Measurements from ENCODE around the gene PRKCG. TPM values are rescaled to one million over a fixed set of nuclear protein-coding genes. Genes with fewer than 3 reads are reported as not detected.
"Not testable (repeated sequence)": the region's sequence is repeated elsewhere in the genome, so short reads cannot be mapped to it uniquely, and the experiment has no call there.

PRKCG gene
- 1 to 10 TPM in 1 of 2 donors, not detected in 1; 1.1 TPM for total RNA-seq

- DNase-seq (ENCODE audit: low spot score) = no peak
- Mint-ChIP-seq H3K9me3 (no peaks in the 10 kb centered on the region), H3K36me3 (no peaks in the 10 kb centered on the region), H3K27ac (no peak within 1 kb of the TSS), H3K4me3 (no peak within 1 kb of the TSS), H3K27me3 (peaks cover 16 to 18% of the 10 kb centered on the region in 2 donors), H3K4me1 (ENCODE audit: low read depth in 2 of 2) (peaks cover 6 to 12% of the 10 kb centered on the region in 2 donors)
- peak; percentile 30 to 43 for ATAC-seq
Observed at GRCh38 chr19:53881482-53882390, at the start of gene PRKCG. Gene PRKCG, plus strand, starts transcription at chr19:53882197. Its CDS starts 298 bp downstream, at chr19:53882495.

GRCh38 chr19:53832861-53833260, 49.1 kb upstream of the PRKCG start:
- not testable (repeated sequence) for H3K4me1 Mint-ChIP-seq (ENCODE audit: low read depth in 2 of 2); H3K9me3 Mint-ChIP-seq; ATAC-seq; DNase-seq (ENCODE audit: low spot score); H3K36me3 Mint-ChIP-seq
- Mint-ChIP-seq H3K4me3 (peak overlapping the region; percentile 24), H3K27ac (peak overlapping the region in 1 of 2 donors; percentile 31), H3K27me3 (peaks cover 32 to 44% of the 10 kb centered on the region in 2 donors)

GRCh38 chr19:53838446-53838845, 43.6 kb upstream of the PRKCG start:
- ATAC-seq, H3K9me3 Mint-ChIP-seq: not testable (repeated sequence)
- peaks cover 10 to 19% of the 10 kb centered on the region in 2 donors for H3K27me3 Mint-ChIP-seq

GRCh38 chr19:53840241-53840640, 41.8 kb upstream of the PRKCG start:
- not testable (repeated sequence) for ATAC-seq

More at GRCh38 chr19:53838446-53838845, 43.6 kb upstream of the PRKCG start:
- H3K36me3 Mint-ChIP-seq; DNase-seq (ENCODE audit: low spot score); H3K27ac Mint-ChIP-seq; H3K4me3 Mint-ChIP-seq; H3K4me1 Mint-ChIP-seq (ENCODE audit: low read depth in 2 of 2): not testable (repeated sequence)

GRCh38 chr19:53840914-53841313, 41.1 kb upstream of the PRKCG start:
- H3K4me1 Mint-ChIP-seq (ENCODE audit: low read depth in 2 of 2); DNase-seq (ENCODE audit: low spot score); H3K4me3 Mint-ChIP-seq; H3K36me3 Mint-ChIP-seq; H3K9me3 Mint-ChIP-seq; H3K27ac Mint-ChIP-seq; H3K27me3 Mint-ChIP-seq; ATAC-seq: not testable (repeated sequence)

More at GRCh38 chr19:53840241-53840640, 41.8 kb upstream of the PRKCG start:
- not testable (repeated sequence) for H3K9me3 Mint-ChIP-seq; H3K4me3 Mint-ChIP-seq; DNase-seq (ENCODE audit: low spot score); H3K27ac Mint-ChIP-seq; H3K4me1 Mint-ChIP-seq (ENCODE audit: low read depth in 2 of 2); H3K36me3 Mint-ChIP-seq; H3K27me3 Mint-ChIP-seq

- DNase-seq (ENCODE audit: low spot score) = no peak
- Mint-ChIP-seq H3K4me1 (ENCODE audit: low read depth in 2 of 2) (peaks cover 0 to 2% of the 10 kb centered on the region in 2 donors), H3K4me3 (no peak overlapping the region), H3K9me3 (no peaks in the 10 kb centered on the region), H3K27ac (no peak overlapping the region), H3K36me3 (no peaks in the 10 kb centered on the region), H3K27me3 (peaks cover 13 to 24% of the 10 kb centered on the region in 2 donors)
- no peak for ATAC-seq
Observed at GRCh38 chr19:53844849-53845246, 37.1 kb upstream of the PRKCG start.

- no peak overlapping the region for H3K4me3 Mint-ChIP-seq
- ATAC-seq (no peak), DNase-seq (ENCODE audit: low spot score) (no peak)
- peaks cover 22 to 29% of the 10 kb centered on the region in 2 donors for H3K27me3 Mint-ChIP-seq
- no peaks in the 10 kb centered on the region for H3K36me3 Mint-ChIP-seq
- H3K27ac Mint-ChIP-seq = no peak overlapping the region
- H3K4me1 Mint-ChIP-seq (ENCODE audit: low read depth in 2 of 2) = peaks cover 6% of the 10 kb centered on the region in 2 donors
- no peaks in the 10 kb centered on the region for H3K9me3 Mint-ChIP-seq
Observed at GRCh38 chr19:53847555-53847954, 34.4 kb upstream of the PRKCG start.

- H3K9me3 Mint-ChIP-seq = no peaks in the 10 kb centered on the region
Observed at GRCh38 chr19:53849237-53849676, 32.7 kb upstream of the PRKCG start.

GRCh38 chr19:53853707-53854106, 28.3 kb upstream of the PRKCG start:
- no peak overlapping the region for H3K27ac Mint-ChIP-seq
- DNase-seq (ENCODE audit: low spot score) (no peak), ATAC-seq (peak; percentile 69 to 79)
- H3K4me1 Mint-ChIP-seq (ENCODE audit: low read depth in 2 of 2) = peaks cover 9 to 11% of the 10 kb centered on the region in 2 donors
- no peaks in the 10 kb centered on the region for H3K9me3 Mint-ChIP-seq
- no peak overlapping the region for H3K4me3 Mint-ChIP-seq
- H3K27me3 Mint-ChIP-seq = peaks cover 18 to 23% of the 10 kb centered on the region in 2 donors
- H3K36me3 Mint-ChIP-seq = no peaks in the 10 kb centered on the region

More at GRCh38 chr19:53849237-53849676, 32.7 kb upstream of the PRKCG start:
- Mint-ChIP-seq H3K27ac (no peak overlapping the region), H3K27me3 (peaks cover 25 to 36% of the 10 kb centered on the region in 2 donors), H3K4me1 (ENCODE audit: low read depth in 2 of 2) (peaks cover 9 to 11% of the 10 kb centered on the region in 2 donors), H3K4me3 (no peak overlapping the region), H3K36me3 (no peaks in the 10 kb centered on the region)
- DNase-seq (ENCODE audit: low spot score) (no peak), ATAC-seq (no peak)

GRCh38 chr19:53864308-53864836, 17.6 kb upstream of the PRKCG start:
- no peak overlapping the region for H3K27ac Mint-ChIP-seq
- no peaks in the 10 kb centered on the region for H3K27me3 Mint-ChIP-seq
- no peaks in the 10 kb centered on the region for H3K9me3 Mint-ChIP-seq
- H3K36me3 Mint-ChIP-seq = no peaks in the 10 kb centered on the region
- DNase-seq (ENCODE audit: low spot score) (no peak), ATAC-seq (no peak)
- H3K4me1 Mint-ChIP-seq (ENCODE audit: low read depth in 2 of 2) = peaks cover 17 to 26% of the 10 kb centered on the region in 2 donors
- H3K4me3 Mint-ChIP-seq = no peak overlapping the region

- no peaks in the 10 kb centered on the region for H3K27me3 Mint-ChIP-seq
- H3K4me3 Mint-ChIP-seq = peak overlapping the region; percentile 93
- H3K4me1 Mint-ChIP-seq (ENCODE audit: low read depth in 2 of 2) = peaks cover 19 to 28% of the 10 kb centered on the region in 2 donors
- H3K36me3 Mint-ChIP-seq = no peaks in the 10 kb centered on the region
- no peak for ATAC-seq
- peak overlapping the region in 1 of 2 donors; percentile 84 for H3K27ac Mint-ChIP-seq
- no peaks in the 10 kb centered on the region for H3K9me3 Mint-ChIP-seq
- no peak for DNase-seq (ENCODE audit: low spot score)
Observed at GRCh38 chr19:53865523-53865917, 16.5 kb upstream of the PRKCG start.

- Mint-ChIP-seq H3K4me3 (peak overlapping the region; percentile 93), H3K27me3 (no peaks in the 10 kb centered on the region), H3K27ac (peak overlapping the region; percentile 84 to 91), H3K4me1 (ENCODE audit: low read depth in 2 of 2) (peaks cover 23 to 35% of the 10 kb centered on the region in 2 donors), H3K36me3 (no peaks in the 10 kb centered on the region), H3K9me3 (no peaks in the 10 kb centered on the region)
- ATAC-seq = peak; percentile 49 to 65
- DNase-seq (ENCODE audit: low spot score) = peak; percentile 76
Observed at GRCh38 chr19:53865918-53866864, 15.8 kb upstream of the PRKCG start.

- H3K36me3 Mint-ChIP-seq = no peaks in the 10 kb centered on the region
- peak overlapping the region; percentile 93 for H3K4me3 Mint-ChIP-seq
- no peak for ATAC-seq
- no peaks in the 10 kb centered on the region for H3K9me3 Mint-ChIP-seq
- no peaks in the 10 kb centered on the region for H3K27me3 Mint-ChIP-seq
- no peak for DNase-seq (ENCODE audit: low spot score)
- peak overlapping the region; percentile 84 to 91 for H3K27ac Mint-ChIP-seq
- peaks cover 27 to 41% of the 10 kb centered on the region in 2 donors for H3K4me1 Mint-ChIP-seq (ENCODE audit: low read depth in 2 of 2)
Observed at GRCh38 chr19:53866865-53867224, 15.2 kb upstream of the PRKCG start.
